Heart left ventricle (tissue), 13 donors: ENCODE results near the gene NEUROD4.

Experiments
- POLR2A ChIP-seq, 2 donors: fragments of 450-650 bp; IDR thresholded peaks; one replicate each; pipeline ENCODE4 v1.6.1; 2017; ENCODE audit warnings: antibody characterized with exemption in 2 of 2, mild to moderate bottlenecking in 2 of 2, moderate library complexity in 2 of 2
- TF ChIP-seq, protein P1 (sequence below), 12 donors: fragments of 200-600 bp; sonication (generic) in 4 of 12; IDR thresholded peaks; one replicate each; pipeline versions ENCODE4 v1.5.0 to v1.8.0; 2018 to 2022; ENCODE audit warnings: antibody characterized with exemption in 12 of 12, mild to moderate bottlenecking in 5 of 12
- donor health status: ischemic (EF 13 %, LVEDD 7.1; RV severe dilation, severe dysfunction).
- donor health status: DM: no; HTN: yes; CAD: no.
- donor health status: DM: no; HTN: no; CAD: no.
- donor health status: ischemic (EF 25% LVEDD 6.9; RV normal size, moderate dysfunction).
- donor health status: ischemic (EF 25% LVEDD 5.7; RV mildly dilated, moderate dysfunction).
- donor health status: ischemic (EF 35%, LVEDD 5.7; RV mildly dilated, moderate dysfunction).
- donor health status: nonischemic (EF 11% LVEDD 7.7; RV severe dilation, severe dysfunction).
- donor health status: DM: yes; HTN: yes; CAD: no.
- donor health status: PGD.
- donor health status: ischemic (EF 29% LVEDD 5.4; RV normal size, mild dysfunction).
- donor health status: nonischemic (EF 23%, LVEDD 6.1; RV moderate dilation, normal function).

GRCh38 chr12:55073043-55074022, 53.6 kb downstream of the NEUROD4 start:
- no peak for TF ChIP-seq POLR2A (IDR thresholded peaks at IDR 0.05)
- TF ChIP-seq, protein P1, sequence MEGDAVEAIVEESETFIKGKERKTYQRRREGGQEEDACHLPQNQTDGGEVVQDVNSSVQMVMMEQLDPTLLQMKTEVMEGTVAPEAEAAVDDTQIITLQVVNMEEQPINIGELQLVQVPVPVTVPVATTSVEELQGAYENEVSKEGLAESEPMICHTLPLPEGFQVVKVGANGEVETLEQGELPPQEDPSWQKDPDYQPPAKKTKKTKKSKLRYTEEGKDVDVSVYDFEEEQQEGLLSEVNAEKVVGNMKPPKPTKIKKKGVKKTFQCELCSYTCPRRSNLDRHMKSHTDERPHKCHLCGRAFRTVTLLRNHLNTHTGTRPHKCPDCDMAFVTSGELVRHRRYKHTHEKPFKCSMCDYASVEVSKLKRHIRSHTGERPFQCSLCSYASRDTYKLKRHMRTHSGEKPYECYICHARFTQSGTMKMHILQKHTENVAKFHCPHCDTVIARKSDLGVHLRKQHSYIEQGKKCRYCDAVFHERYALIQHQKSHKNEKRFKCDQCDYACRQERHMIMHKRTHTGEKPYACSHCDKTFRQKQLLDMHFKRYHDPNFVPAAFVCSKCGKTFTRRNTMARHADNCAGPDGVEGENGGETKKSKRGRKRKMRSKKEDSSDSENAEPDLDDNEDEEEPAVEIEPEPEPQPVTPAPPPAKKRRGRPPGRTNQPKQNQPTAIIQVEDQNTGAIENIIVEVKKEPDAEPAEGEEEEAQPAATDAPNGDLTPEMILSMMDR (IDR thresholded peaks at IDR 0.05), result peak; percentile 67 to 93 (median 84)
